SK-N-SH treated with all-trans-retinoic acid at 6 μM for 48 hours (cell line): Measurements from ENCODE around the gene USP15.

Source experiments
- ATAC-seq: fragments of 200-7000 bp; cut with Tn5 transposase; 3 replicates; pipeline ENCODE4 v1.9.1; 2020; ENCODE audit warnings: mild to moderate bottlenecking, moderate library complexity
- ARNTL ChIP-seq: fragments of 450-650 bp; formaldehyde crosslinking; IDR thresholded peaks from 2 replicates; pipeline ENCODE4 v1.5.0; 2020; ENCODE audit warnings: low read depth, mild to moderate bottlenecking, moderate library complexity, borderline replicate concordance
- BACH2 ChIP-seq: fragments of 250-450 bp; sonication (Bioruptor Pico); IDR thresholded peaks from 2 replicates; pipeline ENCODE4 v1.9.0; 2021; ENCODE audit warnings: mild to moderate bottlenecking, borderline replicate concordance
- CSDC2 ChIP-seq: fragments of 250-450 bp; sonication (Bioruptor Pico); IDR thresholded peaks from 2 replicates; pipeline ENCODE4 v1.5.0; 2020; ENCODE audit warnings: mild to moderate bottlenecking, moderate library complexity
- ESRRG ChIP-seq: fragments of 250-450 bp; sonication (Bioruptor Pico); IDR thresholded peaks from 2 replicates; pipeline ENCODE4 v1.6.1; 2021; ENCODE audit warnings: mild to moderate bottlenecking
- GLIS3 ChIP-seq: fragments of 250-450 bp; sonication (Bioruptor Pico); IDR thresholded peaks from 2 replicates; pipeline ENCODE4 v1.5.0; 2020; ENCODE audit warnings: mild to moderate bottlenecking, moderate library complexity
- ISL1 ChIP-seq: fragments of 250-450 bp; sonication (Bioruptor Pico); IDR thresholded peaks from 2 replicates; pipeline ENCODE4 v2.1.2; 2022; ENCODE audit warnings: mild to moderate bottlenecking, moderate library complexity
- OSR1 ChIP-seq: fragments of 250-450 bp; sonication (Bioruptor Pico); IDR thresholded peaks from 2 replicates; pipeline ENCODE4 v1.8.0; 2022; ENCODE audit warnings: moderate library complexity, mild to moderate bottlenecking, inconsistent platforms
- PPARA ChIP-seq: fragments of 250-450 bp; sonication (Bioruptor Pico); IDR thresholded peaks from 2 replicates; pipeline ENCODE4 v1.5.0; 2020; ENCODE audit warnings: mild to moderate bottlenecking, borderline replicate concordance
- RARB ChIP-seq: fragments of 250-450 bp; sonication (Bioruptor Pico); IDR thresholded peaks from 2 replicates; pipeline ENCODE4 v1.8.0; 2021; ENCODE audit warnings: mild to moderate bottlenecking, moderate library complexity
- SNAI2 ChIP-seq: fragments of 250-450 bp; sonication (Bioruptor Pico); IDR thresholded peaks from 2 replicates; pipeline ENCODE4 v1.5.0; 2020; ENCODE audit warnings: mild to moderate bottlenecking, moderate library complexity
- TCF4 ChIP-seq: fragments of 250-450 bp; sonication (Bioruptor Pico); IDR thresholded peaks from 2 replicates; pipeline ENCODE4 v1.8.0; 2021; ENCODE audit warnings: mild to moderate bottlenecking, moderate library complexity, borderline replicate concordance
- TOX ChIP-seq: fragments of 250-450 bp; sonication (Bioruptor Pico); IDR thresholded peaks from 2 replicates; pipeline ENCODE4 v1.8.0; 2021; ENCODE audit warnings: mild to moderate bottlenecking, moderate library complexity, borderline replicate concordance
- ZC3H10 ChIP-seq: fragments of 250-450 bp; sonication (Bioruptor Pico); IDR thresholded peaks from 2 replicates; pipeline ENCODE4 v1.5.1; 2021; ENCODE audit warnings: mild to moderate bottlenecking, moderate library complexity
- ZFP3 ChIP-seq: fragments of 250-450 bp; sonication (Bioruptor Pico); IDR thresholded peaks from 2 replicates; pipeline ENCODE4 v1.5.0; 2020; ENCODE audit warnings: mild to moderate bottlenecking, moderate library complexity
- ZFP30 ChIP-seq: fragments of 450-650 bp; formaldehyde crosslinking; IDR thresholded peaks from 2 replicates; pipeline ENCODE4 v1.5.0; 2022; ENCODE audit warnings: mild to moderate bottlenecking, moderate library complexity
- ZNF565 ChIP-seq: fragments of 450-650 bp; formaldehyde crosslinking; conservative IDR thresholded peaks from 2 replicates; pipeline ENCODE4 v1.5.0; 2020; ENCODE audit warnings: low read depth, mild to moderate bottlenecking, moderate library complexity
- ZNF70 ChIP-seq: fragments of 450-650 bp; formaldehyde crosslinking; IDR thresholded peaks from 2 replicates; pipeline ENCODE4 v1.5.0; 2020; ENCODE audit warnings: mild to moderate bottlenecking, moderate library complexity
- ZNF8 ChIP-seq: fragments of 450-650 bp; formaldehyde crosslinking; IDR thresholded peaks from 2 replicates; pipeline ENCODE4 v1.5.0; 2020; ENCODE audit warnings: mild to moderate bottlenecking, moderate library complexity
- TF ChIP-seq, protein P1 (sequence below): fragments of 250-450 bp; sonication (Bioruptor Pico); IDR thresholded peaks from 2 replicates; pipeline ENCODE4 v1.5.1; 2020; ENCODE audit warnings: low read depth, mild to moderate bottlenecking, moderate library complexity
- TF ChIP-seq, protein P2 (sequence below): fragments of 250-450 bp; sonication (Bioruptor Pico); IDR thresholded peaks from 2 replicates; pipeline ENCODE4 v1.8.0; 2020; ENCODE audit warnings: mild to moderate bottlenecking, moderate library complexity, borderline replicate concordance
- TF ChIP-seq, protein P3 (sequence below): fragments of 250-450 bp; sonication (Bioruptor Pico); IDR thresholded peaks from 2 replicates; pipeline ENCODE4 v1.8.0; 2021; ENCODE audit warnings: low read depth, mild to moderate bottlenecking, moderate library complexity, borderline replicate concordance
- TF ChIP-seq, protein P4 (sequence below): fragments of 250-450 bp; sonication (Bioruptor Pico); IDR thresholded peaks from 2 replicates; pipeline ENCODE4 v1.5.1; 2021; ENCODE audit warnings: mild to moderate bottlenecking, moderate library complexity
- TF ChIP-seq, protein P5 (sequence below): fragments of 250-450 bp; sonication (Bioruptor Pico); IDR thresholded peaks from 2 replicates; pipeline ENCODE4 v1.5.0; 2020; ENCODE audit warnings: mild to moderate bottlenecking, moderate library complexity

The USP15 gene

DNA sequence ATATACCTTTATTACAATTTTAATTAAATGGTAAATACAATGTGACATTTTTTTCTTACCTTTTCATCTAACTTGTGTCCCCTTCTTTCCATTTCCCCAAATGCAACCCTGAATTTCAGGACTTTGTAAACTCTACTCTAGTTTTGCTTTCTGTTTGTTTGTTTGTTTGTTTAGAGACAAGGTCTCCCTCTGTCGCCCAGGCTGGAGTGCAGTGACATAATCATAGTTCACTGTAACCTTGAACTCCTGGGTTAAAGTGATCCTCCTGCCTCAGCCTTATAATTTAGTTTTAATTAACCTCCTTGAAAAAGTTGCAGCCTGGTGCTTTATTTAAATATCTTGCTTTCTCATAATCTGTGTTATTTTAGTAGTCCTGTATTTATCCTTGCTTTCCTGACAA lies 147.4 kb downstream of the USP15 start:
- no peak for ATAC-seq
- no peak for TF ChIP-seq ZNF565 (CRISPR knock-in tag)
- TF ChIP-seq ZC3H10 (CRISPR knock-in tag) = no peak
- TF ChIP-seq, protein P1, sequence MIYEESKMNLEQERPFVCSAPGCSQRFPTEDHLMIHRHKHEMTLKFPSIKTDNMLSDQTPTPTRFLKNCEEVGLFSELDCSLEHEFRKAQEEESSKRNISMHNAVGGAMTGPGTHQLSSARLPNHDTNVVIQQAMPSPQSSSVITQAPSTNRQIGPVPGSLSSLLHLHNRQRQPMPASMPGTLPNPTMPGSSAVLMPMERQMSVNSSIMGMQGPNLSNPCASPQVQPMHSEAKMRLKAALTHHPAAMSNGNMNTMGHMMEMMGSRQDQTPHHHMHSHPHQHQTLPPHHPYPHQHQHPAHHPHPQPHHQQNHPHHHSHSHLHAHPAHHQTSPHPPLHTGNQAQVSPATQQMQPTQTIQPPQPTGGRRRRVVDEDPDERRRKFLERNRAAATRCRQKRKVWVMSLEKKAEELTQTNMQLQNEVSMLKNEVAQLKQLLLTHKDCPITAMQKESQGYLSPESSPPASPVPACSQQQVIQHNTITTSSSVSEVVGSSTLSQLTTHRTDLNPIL (CRISPR knock-in tag) = no peak
- no peak for TF ChIP-seq GLIS3 (CRISPR knock-in tag)

DNA sequence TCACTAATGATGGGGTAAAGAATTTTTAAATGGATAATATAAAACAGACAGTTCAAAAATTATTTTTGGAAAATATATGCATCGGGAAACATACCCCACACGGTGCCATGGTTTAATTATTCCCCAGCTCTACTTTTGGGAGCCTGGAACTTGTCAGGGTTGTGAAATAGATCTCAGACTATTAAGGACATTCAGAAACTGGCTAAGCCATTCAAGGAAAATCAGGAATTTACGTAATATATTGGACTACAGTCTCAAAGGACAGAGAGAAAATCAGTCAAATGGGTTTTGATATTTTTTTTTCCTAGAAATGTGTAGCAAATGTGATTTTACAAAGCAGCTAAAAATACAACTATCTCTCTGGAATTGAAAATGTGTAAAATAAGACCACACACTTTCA lies 148.9 kb downstream of the USP15 start:
- TF ChIP-seq ESRRG (CRISPR knock-in tag) = no peak
- TF ChIP-seq, protein P2, sequence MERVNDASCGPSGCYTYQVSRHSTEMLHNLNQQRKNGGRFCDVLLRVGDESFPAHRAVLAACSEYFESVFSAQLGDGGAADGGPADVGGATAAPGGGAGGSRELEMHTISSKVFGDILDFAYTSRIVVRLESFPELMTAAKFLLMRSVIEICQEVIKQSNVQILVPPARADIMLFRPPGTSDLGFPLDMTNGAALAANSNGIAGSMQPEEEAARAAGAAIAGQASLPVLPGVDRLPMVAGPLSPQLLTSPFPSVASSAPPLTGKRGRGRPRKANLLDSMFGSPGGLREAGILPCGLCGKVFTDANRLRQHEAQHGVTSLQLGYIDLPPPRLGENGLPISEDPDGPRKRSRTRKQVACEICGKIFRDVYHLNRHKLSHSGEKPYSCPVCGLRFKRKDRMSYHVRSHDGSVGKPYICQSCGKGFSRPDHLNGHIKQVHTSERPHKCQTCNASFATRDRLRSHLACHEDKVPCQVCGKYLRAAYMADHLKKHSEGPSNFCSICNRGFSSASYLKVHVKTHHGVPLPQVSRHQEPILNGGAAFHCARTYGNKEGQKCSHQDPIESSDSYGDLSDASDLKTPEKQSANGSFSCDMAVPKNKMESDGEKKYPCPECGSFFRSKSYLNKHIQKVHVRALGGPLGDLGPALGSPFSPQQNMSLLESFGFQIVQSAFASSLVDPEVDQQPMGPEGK = no peak
- no peak for TF ChIP-seq RARB
- TF ChIP-seq ZNF565 (CRISPR knock-in tag) = no peak
- TF ChIP-seq, protein P3, sequence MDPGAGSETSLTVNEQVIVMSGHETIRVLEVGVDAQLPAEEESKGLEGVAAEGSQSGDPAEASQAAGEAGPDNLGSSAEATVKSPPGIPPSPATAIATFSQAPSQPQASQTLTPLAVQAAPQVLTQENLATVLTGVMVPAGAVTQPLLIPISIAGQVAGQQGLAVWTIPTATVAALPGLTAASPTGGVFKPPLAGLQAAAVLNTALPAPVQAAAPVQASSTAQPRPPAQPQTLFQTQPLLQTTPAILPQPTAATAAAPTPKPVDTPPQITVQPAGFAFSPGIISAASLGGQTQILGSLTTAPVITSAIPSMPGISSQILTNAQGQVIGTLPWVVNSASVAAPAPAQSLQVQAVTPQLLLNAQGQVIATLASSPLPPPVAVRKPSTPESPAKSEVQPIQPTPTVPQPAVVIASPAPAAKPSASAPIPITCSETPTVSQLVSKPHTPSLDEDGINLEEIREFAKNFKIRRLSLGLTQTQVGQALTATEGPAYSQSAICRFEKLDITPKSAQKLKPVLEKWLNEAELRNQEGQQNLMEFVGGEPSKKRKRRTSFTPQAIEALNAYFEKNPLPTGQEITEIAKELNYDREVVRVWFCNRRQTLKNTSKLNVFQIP (CRISPR knock-in tag) = no peak
- no peak for TF ChIP-seq OSR1
- TF ChIP-seq ARNTL (CRISPR knock-in tag) = no peak
- no peak for TF ChIP-seq TOX (CRISPR knock-in tag)
- TF ChIP-seq SNAI2 (CRISPR knock-in tag) = no peak
- TF ChIP-seq BACH2 (CRISPR knock-in tag) = no peak
- no peak for TF ChIP-seq ZFP30 (CRISPR knock-in tag)
- TF ChIP-seq, protein P1 (CRISPR knock-in tag) = no peak
- TF ChIP-seq ZFP3 (CRISPR knock-in tag) = no peak
- no peak for TF ChIP-seq PPARA (CRISPR knock-in tag)
- TF ChIP-seq CSDC2 (CRISPR knock-in tag) = no peak
- TF ChIP-seq, protein P4, sequence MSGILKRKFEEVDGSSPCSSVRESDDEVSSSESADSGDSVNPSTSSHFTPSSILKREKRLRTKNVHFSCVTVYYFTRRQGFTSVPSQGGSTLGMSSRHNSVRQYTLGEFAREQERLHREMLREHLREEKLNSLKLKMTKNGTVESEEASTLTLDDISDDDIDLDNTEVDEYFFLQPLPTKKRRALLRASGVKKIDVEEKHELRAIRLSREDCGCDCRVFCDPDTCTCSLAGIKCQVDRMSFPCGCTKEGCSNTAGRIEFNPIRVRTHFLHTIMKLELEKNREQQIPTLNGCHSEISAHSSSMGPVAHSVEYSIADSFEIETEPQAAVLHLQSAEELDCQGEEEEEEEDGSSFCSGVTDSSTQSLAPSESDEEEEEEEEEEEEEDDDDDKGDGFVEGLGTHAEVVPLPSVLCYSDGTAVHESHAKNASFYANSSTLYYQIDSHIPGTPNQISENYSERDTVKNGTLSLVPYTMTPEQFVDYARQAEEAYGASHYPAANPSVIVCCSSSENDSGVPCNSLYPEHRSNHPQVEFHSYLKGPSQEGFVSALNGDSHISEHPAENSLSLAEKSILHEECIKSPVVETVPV (CRISPR knock-in tag) = no peak
- TF ChIP-seq ZNF8 (CRISPR knock-in tag) = no peak
- TF ChIP-seq GLIS3 (CRISPR knock-in tag) = no peak
- TF ChIP-seq ZC3H10 (CRISPR knock-in tag) = no peak
- TF ChIP-seq ZNF70 (CRISPR knock-in tag) = no peak
- no peak for ATAC-seq

DNA sequence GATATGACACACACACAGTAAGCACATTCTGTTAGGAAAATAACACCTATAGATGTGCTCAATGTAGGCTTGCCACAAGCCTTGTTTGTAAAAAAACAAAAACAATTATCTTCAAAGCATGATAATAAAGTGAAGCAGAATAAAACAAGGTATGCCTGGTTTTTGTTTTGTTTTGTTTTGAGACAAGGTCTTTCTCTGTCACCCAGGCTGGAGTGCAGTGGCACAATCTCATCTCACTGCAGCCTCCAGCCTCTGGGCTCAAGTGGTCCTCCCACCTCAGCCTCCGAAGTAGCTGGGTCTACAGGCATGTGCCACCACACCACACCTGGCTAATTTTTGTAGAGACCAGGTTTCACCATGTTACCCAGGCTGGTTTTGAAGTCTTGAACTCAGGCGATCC lies 154.0 kb downstream of the USP15 start:
- no peak for ATAC-seq
- TF ChIP-seq TCF4 (no peak), CSDC2 (CRISPR knock-in tag) (no peak), GLIS3 (CRISPR knock-in tag) (no peak), PPARA (CRISPR knock-in tag) (no peak), TOX (CRISPR knock-in tag) (no peak), SNAI2 (CRISPR knock-in tag) (no peak), ISL1 (CRISPR knock-in tag) (no peak), ESRRG (CRISPR knock-in tag) (no peak), ZNF565 (CRISPR knock-in tag) (no peak)
- TF ChIP-seq, protein P3 (CRISPR knock-in tag) = no peak
- TF ChIP-seq, protein P5, sequence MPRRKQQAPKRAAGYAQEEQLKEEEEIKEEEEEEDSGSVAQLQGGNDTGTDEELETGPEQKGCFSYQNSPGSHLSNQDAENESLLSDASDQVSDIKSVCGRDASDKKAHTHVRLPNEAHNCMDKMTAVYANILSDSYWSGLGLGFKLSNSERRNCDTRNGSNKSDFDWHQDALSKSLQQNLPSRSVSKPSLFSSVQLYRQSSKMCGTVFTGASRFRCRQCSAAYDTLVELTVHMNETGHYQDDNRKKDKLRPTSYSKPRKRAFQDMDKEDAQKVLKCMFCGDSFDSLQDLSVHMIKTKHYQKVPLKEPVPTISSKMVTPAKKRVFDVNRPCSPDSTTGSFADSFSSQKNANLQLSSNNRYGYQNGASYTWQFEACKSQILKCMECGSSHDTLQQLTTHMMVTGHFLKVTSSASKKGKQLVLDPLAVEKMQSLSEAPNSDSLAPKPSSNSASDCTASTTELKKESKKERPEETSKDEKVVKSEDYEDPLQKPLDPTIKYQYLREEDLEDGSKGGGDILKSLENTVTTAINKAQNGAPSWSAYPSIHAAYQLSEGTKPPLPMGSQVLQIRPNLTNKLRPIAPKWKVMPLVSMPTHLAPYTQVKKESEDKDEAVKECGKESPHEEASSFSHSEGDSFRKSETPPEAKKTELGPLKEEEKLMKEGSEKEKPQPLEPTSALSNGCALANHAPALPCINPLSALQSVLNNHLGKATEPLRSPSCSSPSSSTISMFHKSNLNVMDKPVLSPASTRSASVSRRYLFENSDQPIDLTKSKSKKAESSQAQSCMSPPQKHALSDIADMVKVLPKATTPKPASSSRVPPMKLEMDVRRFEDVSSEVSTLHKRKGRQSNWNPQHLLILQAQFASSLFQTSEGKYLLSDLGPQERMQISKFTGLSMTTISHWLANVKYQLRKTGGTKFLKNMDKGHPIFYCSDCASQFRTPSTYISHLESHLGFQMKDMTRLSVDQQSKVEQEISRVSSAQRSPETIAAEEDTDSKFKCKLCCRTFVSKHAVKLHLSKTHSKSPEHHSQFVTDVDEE (CRISPR knock-in tag) = no peak
- TF ChIP-seq, protein P4 (CRISPR knock-in tag) = no peak
